GM12874 (cell line): Measurements from ENCODE around the gene AMFR.

Source experiments
- TF ChIP-seq, protein P1 (sequence below): IDR thresholded peaks from 2 replicates; pipeline ENCODE4 v1.5.1; 2011; ENCODE audit warnings: low read depth, mild to moderate bottlenecking, control low read depth, low read length, moderate library complexity; ENCODE audit not compliant: insufficient read depth

The AMFR gene

GRCh38 chr16:56356276-56357240, 68.8 kb downstream of the AMFR start:
- TF ChIP-seq, protein P1, sequence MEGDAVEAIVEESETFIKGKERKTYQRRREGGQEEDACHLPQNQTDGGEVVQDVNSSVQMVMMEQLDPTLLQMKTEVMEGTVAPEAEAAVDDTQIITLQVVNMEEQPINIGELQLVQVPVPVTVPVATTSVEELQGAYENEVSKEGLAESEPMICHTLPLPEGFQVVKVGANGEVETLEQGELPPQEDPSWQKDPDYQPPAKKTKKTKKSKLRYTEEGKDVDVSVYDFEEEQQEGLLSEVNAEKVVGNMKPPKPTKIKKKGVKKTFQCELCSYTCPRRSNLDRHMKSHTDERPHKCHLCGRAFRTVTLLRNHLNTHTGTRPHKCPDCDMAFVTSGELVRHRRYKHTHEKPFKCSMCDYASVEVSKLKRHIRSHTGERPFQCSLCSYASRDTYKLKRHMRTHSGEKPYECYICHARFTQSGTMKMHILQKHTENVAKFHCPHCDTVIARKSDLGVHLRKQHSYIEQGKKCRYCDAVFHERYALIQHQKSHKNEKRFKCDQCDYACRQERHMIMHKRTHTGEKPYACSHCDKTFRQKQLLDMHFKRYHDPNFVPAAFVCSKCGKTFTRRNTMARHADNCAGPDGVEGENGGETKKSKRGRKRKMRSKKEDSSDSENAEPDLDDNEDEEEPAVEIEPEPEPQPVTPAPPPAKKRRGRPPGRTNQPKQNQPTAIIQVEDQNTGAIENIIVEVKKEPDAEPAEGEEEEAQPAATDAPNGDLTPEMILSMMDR, result peak; percentile 95

GRCh38 chr16:56355786-56356275, 69.5 kb downstream of the AMFR start:
- TF ChIP-seq, protein P1, result no peak

- TF ChIP-seq, protein P1, result no peak
Observed at GRCh38 chr16:56355221-56355620, 70.1 kb downstream of the AMFR start.

DNA sequence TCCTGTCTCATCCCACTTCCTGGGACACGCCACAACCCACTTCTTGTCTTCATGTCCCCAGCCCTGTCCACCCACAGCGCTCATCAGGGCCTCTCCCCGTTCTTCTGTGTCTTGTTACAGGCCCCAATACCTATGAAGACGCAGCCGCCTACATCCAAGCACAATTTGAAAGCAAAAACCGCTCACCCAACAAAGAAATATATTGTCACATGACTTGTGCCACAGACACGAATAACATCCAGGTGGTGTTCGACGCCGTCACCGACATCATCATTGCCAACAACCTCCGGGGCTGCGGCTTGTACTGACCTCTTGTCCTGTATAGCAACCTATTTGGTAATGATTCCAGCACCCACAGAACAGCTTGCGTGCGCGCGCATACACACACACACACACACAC, 70.6 kb downstream of the AMFR start:
- TF ChIP-seq, protein P1, result no peak

DNA sequence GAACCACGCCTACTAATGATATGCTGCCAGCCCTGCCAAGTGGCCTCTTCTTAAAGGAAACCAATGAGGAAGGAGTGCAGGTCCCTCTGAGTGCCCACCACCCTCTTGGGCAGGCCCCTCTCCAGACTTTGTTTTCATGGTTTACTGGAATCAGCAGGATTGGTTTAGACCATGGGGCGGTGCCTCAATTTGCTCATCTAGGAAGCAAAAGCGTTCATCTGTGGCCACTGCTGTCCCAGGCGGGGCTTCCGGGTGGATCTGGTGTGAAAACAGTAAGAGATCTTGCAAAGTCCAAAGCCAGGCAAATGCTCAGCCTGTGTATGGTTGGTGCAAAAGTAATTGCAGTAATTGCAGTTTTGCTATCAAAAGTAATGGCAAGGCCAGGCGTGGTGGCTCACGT, 71.3 kb downstream of the AMFR start:
- TF ChIP-seq, protein P1, result no peak

DNA sequence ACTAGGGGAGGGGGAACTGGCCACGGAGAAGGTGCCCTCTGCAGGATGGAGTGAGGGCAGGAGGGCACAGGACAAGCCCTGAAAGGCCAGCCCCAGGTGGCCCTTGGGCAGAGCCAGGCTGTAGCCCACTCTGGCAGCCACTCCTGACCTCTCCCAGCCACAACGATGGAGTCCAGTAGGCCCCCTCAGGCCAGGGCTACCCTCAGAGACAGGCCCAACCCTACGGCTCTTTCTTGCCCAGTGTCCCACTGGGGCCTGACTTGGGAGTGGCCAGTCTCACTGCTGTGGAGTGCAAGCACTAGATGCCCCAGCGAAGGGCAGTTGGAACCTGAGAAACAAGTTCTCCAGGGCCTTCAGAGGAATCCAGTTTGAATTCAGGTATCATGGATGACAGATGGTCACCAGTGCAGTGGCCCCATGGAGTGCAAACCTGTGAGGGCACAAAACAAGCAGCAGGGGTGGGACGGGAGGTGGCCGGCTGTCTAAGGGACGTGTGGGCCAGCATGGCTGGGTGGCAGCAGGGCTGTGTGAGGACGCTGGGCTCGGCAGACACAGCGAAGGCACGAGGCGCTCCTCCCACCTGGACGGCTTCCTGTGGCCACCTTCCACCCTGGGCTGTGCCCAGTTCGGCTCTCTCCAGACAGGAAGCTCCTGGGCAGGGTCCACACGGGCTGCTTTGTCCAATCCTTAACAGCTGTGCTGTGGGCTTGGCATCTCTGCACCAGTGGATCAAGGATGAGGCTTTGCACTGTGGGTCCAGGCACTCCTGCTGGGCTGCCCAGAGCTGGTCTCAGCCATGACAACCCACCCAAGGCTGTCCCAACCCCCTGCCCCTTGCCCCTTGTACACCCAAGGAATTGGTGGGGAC, 72.1 kb downstream of the AMFR start:
- TF ChIP-seq, protein P1, result no peak
